Hippocampal formation (tissue), 2 donors: Measurements from ENCODE around the gene NEGR1.
A peak's percentile ranks its signal among the peaks of the same experiment; 100 is the strongest.

Experiments
- DNase-seq, 2 donors: peaks; one replicate each; lab custom pipeline; 2025; lab: John Stamatoyannopoulos, UW

The NEGR1 gene

GRCh38 chr1:71562298-71562697, 720.0 kb downstream of the NEGR1 start:
- no peak for DNase-seq

GRCh38 chr1:71561729-71562128, 720.6 kb downstream of the NEGR1 start:
- DNase-seq, result no peak

GRCh38 chr1:71561206-71561605, 721.1 kb downstream of the NEGR1 start:
- no peak for DNase-seq

GRCh38 chr1:71559880-71560279, 722.5 kb downstream of the NEGR1 start:
- no peak for DNase-seq

- DNase-seq, result no peak
These were observed 725.2 kb downstream of the NEGR1 start for GRCh38 chr1:71557138-71557537.

GRCh38 chr1:71548398-71548890, 733.9 kb downstream of the NEGR1 start:
- no peak for DNase-seq

- DNase-seq, result no peak
These were observed 740.2 kb downstream of the NEGR1 start for GRCh38 chr1:71542155-71542554.

- DNase-seq, result no peak
These were observed 748.4 kb downstream of the NEGR1 start for GRCh38 chr1:71533950-71534349.

- no peak for DNase-seq
These were observed 750.0 kb downstream of the NEGR1 start for GRCh38 chr1:71532343-71532742.

GRCh38 chr1:71526824-71527223, 755.5 kb downstream of the NEGR1 start:
- DNase-seq, result no peak

- no peak for DNase-seq
These were observed 759.6 kb downstream of the NEGR1 start for GRCh38 chr1:71522721-71523120.

GRCh38 chr1:71521655-71522264, 760.6 kb downstream of the NEGR1 start:
- DNase-seq, result peak in 1 of 2 donors; percentile 66

GRCh38 chr1:71511505-71511904, 770.8 kb downstream of the NEGR1 start:
- no peak for DNase-seq

GRCh38 chr1:71510725-71511124, 771.6 kb downstream of the NEGR1 start:
- DNase-seq, result no peak

GRCh38 chr1:71509051-71509595, 773.2 kb downstream of the NEGR1 start:
- no peak for DNase-seq

- DNase-seq, result no peak
These were observed 780.3 kb downstream of the NEGR1 start for GRCh38 chr1:71502006-71502405.

GRCh38 chr1:71498542-71498941, 783.8 kb downstream of the NEGR1 start:
- DNase-seq, result no peak

GRCh38 chr1:71494163-71494562, 788.2 kb downstream of the NEGR1 start:
- DNase-seq, result no peak

- no peak for DNase-seq
These were observed 789.9 kb downstream of the NEGR1 start for GRCh38 chr1:71492298-71493041.

GRCh38 chr1:71490432-71490831, 791.9 kb downstream of the NEGR1 start:
- DNase-seq, result no peak

GRCh38 chr1:71488555-71489252, 793.6 kb downstream of the NEGR1 start:
- no peak for DNase-seq

GRCh38 chr1:71473331-71473730, 809.0 kb downstream of the NEGR1 start:
- DNase-seq, result no peak

- no peak for DNase-seq
These were observed 817.2 kb downstream of the NEGR1 start for GRCh38 chr1:71465093-71465492.
